Mucosa of descending colon (tissue), 3 donors: ENCODE data around the gene MMAB. TPM values are rescaled to one million over a fixed set of nuclear protein-coding genes. Genes with fewer than 3 reads are reported as not detected.

ENCODE experiments used
- ATAC-seq: fragments of 200-7000 bp; cut with Tn5 transposase; one replicate; pipeline ENCODE4 v1.9.1; 2020; ENCODE audit warnings: mild to moderate bottlenecking, moderate library complexity
- DNase-seq, 3 donors: peaks; one replicate each; pipeline ENCODE4 v3.0.0-alpha.2; 2020
- H3K36me3 ChIP-seq: fragments of 200-600 bp; one replicate; pipeline ENCODE4 v1.8.0; 2021; ENCODE audit warnings: low read depth, mild to moderate bottlenecking
- H3K4me1 ChIP-seq: fragments of 200-600 bp; one replicate; pipeline ENCODE4 v1.8.0; 2021; ENCODE audit warnings: low read depth, mild to moderate bottlenecking
- H3K4me3 ChIP-seq: fragments of 200-600 bp; one replicate; pipeline ENCODE4 v1.8.0; 2021; ENCODE audit warnings: mild to moderate bottlenecking
- H3K9me3 ChIP-seq: fragments of 200-600 bp; one replicate; pipeline ENCODE4 v1.8.0; 2021; ENCODE audit warnings: mild to moderate bottlenecking
- intact Hi-C, 2 donors: fragments of 100-400 bp; cut with DNase I in 1 of 2; cut with micrococcal nuclease in 1 of 2; formaldehyde crosslinking; loops; one replicate each; pipeline versions ENCODE4 v1.11.0 to v1.11.1; 2022; cut with DNase I, micrococcal nuclease
- total RNA-seq, 3 donors: library from RNA; stranded (reverse); fragmentation: NEBNext Ultra II Directional in 2 of 3; extraction: Animal tissue kit (Norgen Biotek cat#: 25700) in 2 of 3; gene quantifications; one replicate each; pipeline versions ENCODE4 v1.2.1 to v1.2.4, GENCODE V29; 2021 to 2023
- TF ChIP-seq, protein P1 (sequence below): fragments of 200-600 bp; IDR thresholded peaks from one replicate; pipeline ENCODE4 v1.8.0; 2022; ENCODE audit warnings: antibody characterized with exemption, mild to moderate bottlenecking
- donor health status: DM: no; HTN: no; CAD: no; lungs with moderate emphysema.
- donor health status: DM: no; HTN: no; CAD: no.
- donor health status: DM: no; HTN: yes; CAD: no.

MMAB gene
- total RNA-seq, 3 donors from 2014 or later, result 29.9 to 45.5 (median 42.0) TPM

DNA sequence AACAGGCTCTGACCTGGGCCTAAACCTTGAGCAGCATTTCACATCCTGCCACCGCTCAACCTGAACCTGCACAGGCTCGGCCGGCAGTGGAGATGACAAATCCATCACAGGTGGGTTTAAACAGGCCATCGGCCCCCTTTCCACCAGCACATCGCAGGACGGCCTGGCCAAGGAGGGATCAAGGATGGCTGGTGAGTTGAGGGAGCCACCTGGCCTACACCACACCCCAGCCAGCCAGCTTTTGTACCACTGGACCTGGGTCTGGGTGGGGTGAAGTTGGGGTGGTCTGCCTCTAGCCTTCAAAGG, 14.2 kb downstream of the MMAB start:
- no peak for ATAC-seq
- TF ChIP-seq, protein P1, sequence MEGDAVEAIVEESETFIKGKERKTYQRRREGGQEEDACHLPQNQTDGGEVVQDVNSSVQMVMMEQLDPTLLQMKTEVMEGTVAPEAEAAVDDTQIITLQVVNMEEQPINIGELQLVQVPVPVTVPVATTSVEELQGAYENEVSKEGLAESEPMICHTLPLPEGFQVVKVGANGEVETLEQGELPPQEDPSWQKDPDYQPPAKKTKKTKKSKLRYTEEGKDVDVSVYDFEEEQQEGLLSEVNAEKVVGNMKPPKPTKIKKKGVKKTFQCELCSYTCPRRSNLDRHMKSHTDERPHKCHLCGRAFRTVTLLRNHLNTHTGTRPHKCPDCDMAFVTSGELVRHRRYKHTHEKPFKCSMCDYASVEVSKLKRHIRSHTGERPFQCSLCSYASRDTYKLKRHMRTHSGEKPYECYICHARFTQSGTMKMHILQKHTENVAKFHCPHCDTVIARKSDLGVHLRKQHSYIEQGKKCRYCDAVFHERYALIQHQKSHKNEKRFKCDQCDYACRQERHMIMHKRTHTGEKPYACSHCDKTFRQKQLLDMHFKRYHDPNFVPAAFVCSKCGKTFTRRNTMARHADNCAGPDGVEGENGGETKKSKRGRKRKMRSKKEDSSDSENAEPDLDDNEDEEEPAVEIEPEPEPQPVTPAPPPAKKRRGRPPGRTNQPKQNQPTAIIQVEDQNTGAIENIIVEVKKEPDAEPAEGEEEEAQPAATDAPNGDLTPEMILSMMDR, result no peak
- H3K36me3 ChIP-seq, result no peaks in the 10 kb centered on the region
- peaks cover 8% of the 10 kb centered on the region for H3K4me1 ChIP-seq
- intact Hi-C loops, result no loop called here
- no peaks in the 10 kb centered on the region for H3K9me3 ChIP-seq
- H3K4me3 ChIP-seq, result no peak overlapping the region
- no peak for DNase-seq

- DNase-seq, result peak; percentile 66 to 71 (median 70)
- TF ChIP-seq, protein P1, result no peak
- ATAC-seq, result peak; percentile 87
- no peaks in the 10 kb centered on the region for H3K36me3 ChIP-seq
- intact Hi-C loops, result no loop called here
- H3K4me3 ChIP-seq, result no peak overlapping the region
- peaks cover 8% of the 10 kb centered on the region for H3K4me1 ChIP-seq
- no peaks in the 10 kb centered on the region for H3K9me3 ChIP-seq
These were observed 14.7 kb downstream of the MMAB start for GRCh38 chr12:109558374-109559199.

DNA sequence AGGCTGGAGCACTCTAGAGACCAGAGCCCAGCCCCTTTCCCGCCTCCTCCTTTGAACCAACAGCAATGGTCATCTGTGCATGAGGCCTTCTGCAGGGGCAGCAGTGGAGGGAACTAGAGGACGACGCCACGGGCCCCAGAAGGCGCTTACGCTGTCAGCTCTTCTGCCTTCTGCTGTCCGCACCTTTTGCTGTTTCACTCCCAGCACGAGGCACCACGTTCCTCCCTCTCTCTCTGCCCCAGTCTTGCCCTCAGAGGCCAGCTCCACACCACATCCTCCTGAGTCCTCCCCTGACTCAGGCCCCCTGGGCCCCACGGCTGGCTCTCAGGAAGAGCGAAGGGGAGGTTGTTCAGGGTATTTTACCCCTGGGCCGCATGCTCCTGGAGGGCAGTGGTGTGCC, 15.5 kb downstream of the MMAB start:
- TF ChIP-seq, protein P1, result no peak
- intact Hi-C loops, result no loop called here
- Histone ChIP-seq H3K4me1 (peaks cover 8% of the 10 kb centered on the region), H3K36me3 (no peaks in the 10 kb centered on the region), H3K4me3 (no peak overlapping the region), H3K9me3 (no peaks in the 10 kb centered on the region)
- DNase-seq, result no peak
- no peak for ATAC-seq

DNA sequence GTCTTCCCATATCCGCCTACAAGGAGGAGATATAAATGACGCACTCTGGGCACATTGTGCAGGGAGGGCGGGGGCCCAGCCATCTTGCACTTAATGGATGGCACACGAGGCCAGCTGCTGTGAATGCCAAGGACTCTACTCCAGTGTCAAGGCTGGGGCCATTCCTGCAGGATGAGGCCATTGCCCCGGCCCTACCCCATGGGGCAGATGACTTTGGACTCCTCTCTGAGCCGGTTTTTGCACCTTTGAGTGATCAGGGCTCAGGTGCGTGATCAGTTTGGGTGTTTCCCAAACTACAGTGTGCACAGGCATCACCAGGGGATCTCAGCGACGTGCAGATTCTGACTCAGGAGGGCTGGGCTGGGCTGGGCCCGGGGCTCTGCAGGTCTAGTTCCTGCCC, 16.1 kb downstream of the MMAB start:
- ATAC-seq (no peak), DNase-seq (no peak)
- H3K4me3 ChIP-seq, result no peak overlapping the region
- peaks cover 8% of the 10 kb centered on the region for H3K4me1 ChIP-seq
- TF ChIP-seq, protein P1, result no peak
- intact Hi-C loops, result no loop called here
- no peaks in the 10 kb centered on the region for H3K9me3 ChIP-seq
- no peaks in the 10 kb centered on the region for H3K36me3 ChIP-seq

DNA sequence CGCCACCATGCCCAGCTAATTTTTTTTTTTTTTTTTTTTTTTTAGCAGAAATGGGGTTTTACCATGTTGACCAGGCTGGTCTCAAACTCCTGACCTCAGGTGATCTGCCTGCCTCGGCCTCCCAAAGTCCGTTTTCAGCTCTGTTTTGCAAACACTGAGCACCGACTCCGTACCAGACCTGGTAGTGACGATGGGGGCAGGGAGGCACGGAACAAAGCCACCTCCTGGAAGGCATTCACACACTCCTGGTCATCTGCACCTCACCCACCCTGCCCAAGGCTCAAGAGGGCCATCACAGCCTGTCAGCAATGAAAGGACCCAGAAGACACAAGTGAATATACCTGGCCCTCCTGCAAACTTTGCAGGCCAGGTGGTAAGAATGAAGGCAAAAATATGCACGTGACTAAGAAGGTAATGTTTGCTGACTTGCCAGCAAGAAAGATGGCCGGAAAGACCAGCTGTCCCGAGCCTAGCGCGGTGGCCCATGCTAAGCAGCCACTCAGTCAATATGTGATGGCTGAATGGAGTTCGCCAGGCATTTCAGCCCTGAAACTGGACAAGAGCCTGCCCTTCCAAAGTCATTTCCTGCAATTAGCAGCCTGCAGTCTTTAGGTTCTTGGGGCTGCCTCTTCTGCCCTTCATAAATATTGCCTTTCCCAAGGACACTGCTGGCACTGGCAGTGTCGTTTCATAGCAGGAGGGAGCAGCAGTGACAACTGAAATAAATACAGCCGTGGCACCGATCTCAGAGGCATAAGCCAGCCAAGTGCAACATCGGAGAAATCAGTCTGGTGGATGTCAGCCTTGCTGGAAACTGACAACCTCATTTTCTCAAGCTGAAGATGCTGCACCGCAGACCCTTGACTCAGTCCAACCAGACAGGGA, 17.6 kb downstream of the MMAB start:
- intact Hi-C loops, result no loop called here
- Histone ChIP-seq H3K9me3 (no peaks in the 10 kb centered on the region), H3K4me1 (peaks cover 8% of the 10 kb centered on the region), H3K36me3 (no peaks in the 10 kb centered on the region), H3K4me3 (no peak overlapping the region)
- no peak for DNase-seq
- no peak for ATAC-seq
- TF ChIP-seq, protein P1, result no peak
